ENCODE data around the gene PCDHGA11. TPM values are rescaled to one million over a fixed set of nuclear protein-coding genes. Genes with fewer than 3 reads are reported as not detected.
"Not testable (repeated sequence)": the region's sequence is repeated elsewhere in the genome, so short reads cannot be mapped to it uniquely, and the experiment has no call there.

Gene PCDHGA11
- total RNA-seq, 1 donor from 2014 or later: 2.6 TPM

DNA sequence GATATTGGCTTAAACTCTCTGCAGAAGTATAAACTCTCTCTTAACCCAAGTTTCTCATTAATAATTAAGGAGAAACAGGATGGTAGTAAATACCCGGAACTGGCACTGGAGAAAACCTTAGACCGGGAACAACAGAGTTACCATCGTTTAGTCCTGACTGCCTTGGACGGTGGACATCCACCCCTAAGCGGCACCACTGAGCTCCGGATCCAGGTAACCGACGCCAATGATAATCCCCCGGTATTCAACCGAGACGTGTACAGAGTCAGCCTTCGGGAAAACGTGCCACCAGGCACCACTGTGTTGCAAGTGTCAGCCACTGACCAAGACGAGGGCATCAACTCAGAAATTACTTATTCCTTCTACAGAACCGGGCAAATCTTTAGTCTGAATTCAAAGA, 22.2 kb upstream of the PCDHGA11 start:
- H3K4me1 Mint-ChIP-seq (ENCODE audit: unreplicated experiment): no peaks in the 10 kb centered on the region
- TF ChIP-seq, protein P1, sequence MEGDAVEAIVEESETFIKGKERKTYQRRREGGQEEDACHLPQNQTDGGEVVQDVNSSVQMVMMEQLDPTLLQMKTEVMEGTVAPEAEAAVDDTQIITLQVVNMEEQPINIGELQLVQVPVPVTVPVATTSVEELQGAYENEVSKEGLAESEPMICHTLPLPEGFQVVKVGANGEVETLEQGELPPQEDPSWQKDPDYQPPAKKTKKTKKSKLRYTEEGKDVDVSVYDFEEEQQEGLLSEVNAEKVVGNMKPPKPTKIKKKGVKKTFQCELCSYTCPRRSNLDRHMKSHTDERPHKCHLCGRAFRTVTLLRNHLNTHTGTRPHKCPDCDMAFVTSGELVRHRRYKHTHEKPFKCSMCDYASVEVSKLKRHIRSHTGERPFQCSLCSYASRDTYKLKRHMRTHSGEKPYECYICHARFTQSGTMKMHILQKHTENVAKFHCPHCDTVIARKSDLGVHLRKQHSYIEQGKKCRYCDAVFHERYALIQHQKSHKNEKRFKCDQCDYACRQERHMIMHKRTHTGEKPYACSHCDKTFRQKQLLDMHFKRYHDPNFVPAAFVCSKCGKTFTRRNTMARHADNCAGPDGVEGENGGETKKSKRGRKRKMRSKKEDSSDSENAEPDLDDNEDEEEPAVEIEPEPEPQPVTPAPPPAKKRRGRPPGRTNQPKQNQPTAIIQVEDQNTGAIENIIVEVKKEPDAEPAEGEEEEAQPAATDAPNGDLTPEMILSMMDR (conservative IDR thresholded peaks at IDR 0.05): no peak
- H3K27ac Mint-ChIP-seq: no peak overlapping the region
- H3K9me3 Mint-ChIP-seq: peaks cover 13% of the 10 kb centered on the region
- no peak for DNase-seq (ENCODE audit: extremely low spot score, unreplicated experiment)
- peaks cover 10% of the 10 kb centered on the region for H3K36me3 Mint-ChIP-seq
- no peak overlapping the region for H3K4me3 Mint-ChIP-seq
- H3K27me3 Mint-ChIP-seq: no peaks in the 10 kb centered on the region

- peaks cover 9% of the 10 kb centered on the region for H3K36me3 Mint-ChIP-seq
- TF ChIP-seq, protein P1 (conservative IDR thresholded peaks at IDR 0.05): no peak
- no peaks in the 10 kb centered on the region for H3K27me3 Mint-ChIP-seq
- no peak for DNase-seq (ENCODE audit: extremely low spot score, unreplicated experiment)
- no peak overlapping the region for H3K4me3 Mint-ChIP-seq
- H3K27ac Mint-ChIP-seq: no peak overlapping the region
- H3K9me3 Mint-ChIP-seq: peaks cover 9% of the 10 kb centered on the region
- H3K4me1 Mint-ChIP-seq (ENCODE audit: unreplicated experiment): no peaks in the 10 kb centered on the region
Observed at GRCh38 chr5:141399555-141400258, 21.1 kb upstream of the PCDHGA11 start.

DNA sequence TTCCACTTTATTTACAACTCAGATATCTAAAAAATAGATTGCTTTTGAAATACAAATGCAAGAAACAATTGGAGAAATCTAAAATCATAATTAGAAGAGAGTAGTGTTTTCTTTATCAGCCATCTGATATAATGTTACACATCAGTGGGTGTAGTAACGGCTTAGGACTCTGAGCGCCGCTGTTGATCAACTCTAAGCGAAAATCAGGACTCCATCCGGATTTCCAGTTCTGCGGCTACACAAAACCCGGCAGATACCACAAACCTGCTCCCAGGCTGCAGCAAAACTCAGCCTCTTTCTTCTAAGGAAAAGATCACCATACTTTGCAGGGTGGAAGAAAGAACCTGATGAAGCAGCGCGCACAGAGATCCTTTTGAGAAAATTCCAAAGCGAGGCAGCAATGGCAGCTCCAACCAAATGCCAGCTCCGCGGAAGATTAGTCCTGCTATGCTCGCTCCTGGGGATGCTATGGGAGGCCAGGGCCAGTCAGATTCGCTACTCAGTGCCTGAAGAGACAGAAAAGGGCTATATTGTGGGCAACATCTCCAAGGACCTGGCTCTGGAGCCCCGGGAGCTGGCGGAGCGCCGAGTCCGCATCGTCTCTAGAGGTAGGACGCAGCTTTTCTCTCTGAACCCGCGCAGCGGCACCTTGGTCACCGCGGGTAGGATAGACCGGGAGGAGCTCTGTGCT, 18.2 kb upstream of the PCDHGA11 start, which contains the start of gene PCDHGA9:
TSS of gene PCDHGA9 (plus strand) at position 226 of the 691 bp plus-strand sequence. CDS start at position 401, 175 bp downstream.
- TF ChIP-seq, protein P1 (conservative IDR thresholded peaks at IDR 0.05): peak; percentile 48
- Mint-ChIP-seq H3K4me3 (no peak within 1 kb of the TSS), H3K36me3 (peaks cover 12% of the 10 kb centered on the region), H3K4me1 (ENCODE audit: unreplicated experiment) (no peaks in the 10 kb centered on the region), H3K27me3 (no peaks in the 10 kb centered on the region), H3K9me3 (peaks cover 5% of the 10 kb centered on the region), H3K27ac (no peak within 1 kb of the TSS)
- peak; percentile 58 for DNase-seq (ENCODE audit: extremely low spot score, unreplicated experiment)

DNA sequence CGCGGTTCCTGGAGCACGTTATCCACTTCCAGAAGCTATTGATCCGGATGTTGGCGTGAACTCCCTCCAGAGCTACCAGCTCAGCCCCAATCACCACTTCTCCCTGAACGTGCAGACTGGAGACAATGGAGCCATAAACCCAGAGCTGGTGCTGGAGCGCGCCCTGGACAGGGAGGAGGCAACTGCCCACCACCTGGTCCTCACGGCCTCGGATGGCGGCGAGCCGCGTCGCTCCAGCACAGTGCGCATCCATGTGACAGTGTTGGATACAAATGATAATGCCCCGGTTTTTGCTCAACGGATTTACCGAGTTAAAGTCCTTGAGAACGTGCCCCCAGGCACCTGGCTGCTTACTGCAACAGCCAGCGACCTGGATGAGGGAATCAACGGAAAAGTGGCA, 17.5 kb upstream of the PCDHGA11 start:
- Mint-ChIP-seq H3K4me3 (no peak overlapping the region), H3K27me3 (peaks cover 2% of the 10 kb centered on the region), H3K9me3 (peaks cover 9% of the 10 kb centered on the region), H3K4me1 (ENCODE audit: unreplicated experiment) (peaks cover 3% of the 10 kb centered on the region), H3K27ac (no peak overlapping the region), H3K36me3 (peaks cover 19% of the 10 kb centered on the region)
- no peak for DNase-seq (ENCODE audit: extremely low spot score, unreplicated experiment)
- TF ChIP-seq, protein P1 (conservative IDR thresholded peaks at IDR 0.05): no peak

GRCh38 chr5:141407790-141408505, 12.9 kb upstream of the PCDHGA11 start, which contains the start of gene PCDHGB6:
Gene PCDHGB6, plus strand, starts transcription at chr5:141408021. Its CDS starts 182 bp downstream, at chr5:141408203.
- not testable (repeated sequence) for H3K27me3 Mint-ChIP-seq
- peaks cover 14% of the 10 kb centered on the region for H3K9me3 Mint-ChIP-seq
- H3K4me3 Mint-ChIP-seq: peak within 1 kb of the TSS; percentile 97
- H3K36me3 Mint-ChIP-seq: peaks cover 36% of the 10 kb centered on the region
- DNase-seq (ENCODE audit: extremely low spot score, unreplicated experiment): peak; percentile 88
- peaks cover 11% of the 10 kb centered on the region for H3K4me1 Mint-ChIP-seq (ENCODE audit: unreplicated experiment)
- peak within 1 kb of the TSS; percentile 52 for H3K27ac Mint-ChIP-seq
- TF ChIP-seq, protein P1 (conservative IDR thresholded peaks at IDR 0.05): peak; percentile 91

Data from type B pancreatic cell (in vitro differentiated cells).